ENCODE data around the gene NNAT. TPM values are rescaled to one million over a fixed set of nuclear protein-coding genes. Genes with fewer than 3 reads are reported as not detected.

Gene NNAT
- total RNA-seq, 1 donor = not detected

- DNase-seq (ENCODE audit: insufficient read length, low spot score, missing footprints) = no peak
- no peaks in the 10 kb centered on the region for H3K36me3 ChIP-seq (ENCODE audit: insufficient read depth, low read length)
- TF ChIP-seq, protein P1, sequence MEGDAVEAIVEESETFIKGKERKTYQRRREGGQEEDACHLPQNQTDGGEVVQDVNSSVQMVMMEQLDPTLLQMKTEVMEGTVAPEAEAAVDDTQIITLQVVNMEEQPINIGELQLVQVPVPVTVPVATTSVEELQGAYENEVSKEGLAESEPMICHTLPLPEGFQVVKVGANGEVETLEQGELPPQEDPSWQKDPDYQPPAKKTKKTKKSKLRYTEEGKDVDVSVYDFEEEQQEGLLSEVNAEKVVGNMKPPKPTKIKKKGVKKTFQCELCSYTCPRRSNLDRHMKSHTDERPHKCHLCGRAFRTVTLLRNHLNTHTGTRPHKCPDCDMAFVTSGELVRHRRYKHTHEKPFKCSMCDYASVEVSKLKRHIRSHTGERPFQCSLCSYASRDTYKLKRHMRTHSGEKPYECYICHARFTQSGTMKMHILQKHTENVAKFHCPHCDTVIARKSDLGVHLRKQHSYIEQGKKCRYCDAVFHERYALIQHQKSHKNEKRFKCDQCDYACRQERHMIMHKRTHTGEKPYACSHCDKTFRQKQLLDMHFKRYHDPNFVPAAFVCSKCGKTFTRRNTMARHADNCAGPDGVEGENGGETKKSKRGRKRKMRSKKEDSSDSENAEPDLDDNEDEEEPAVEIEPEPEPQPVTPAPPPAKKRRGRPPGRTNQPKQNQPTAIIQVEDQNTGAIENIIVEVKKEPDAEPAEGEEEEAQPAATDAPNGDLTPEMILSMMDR (IDR thresholded peaks at IDR 0.05; ENCODE audit: extremely low read depth, low read depth, low read length) = no peak
- no peak overlapping the region for H3K4me3 ChIP-seq (ENCODE audit: insufficient read depth, low read length)
- no peaks in the 10 kb centered on the region for H3K9me3 ChIP-seq (ENCODE audit: low read depth, low read length)
- H2AFZ ChIP-seq (ENCODE audit: low read length) = no peak overlapping the region
- H3K27me3 ChIP-seq (ENCODE audit: insufficient read depth, low read length) = no peaks in the 10 kb centered on the region
- no peaks in the 10 kb centered on the region for H3K4me1 ChIP-seq (ENCODE audit: insufficient read depth, low read length)
- no peaks in the 10 kb centered on the region for H4K20me1 ChIP-seq (ENCODE audit: insufficient read depth, low read length)
- no peak overlapping the region for H3K4me2 ChIP-seq (ENCODE audit: insufficient read depth, low read length)
- H3K79me2 ChIP-seq (ENCODE audit: insufficient read depth, low read length) = no peaks in the 10 kb centered on the region
- H3K27ac ChIP-seq (ENCODE audit: low read depth, low read length) = no peak overlapping the region
These were observed 30.2 kb upstream of the NNAT start for GRCh38 chr20:37490663-37491350.

DNA sequence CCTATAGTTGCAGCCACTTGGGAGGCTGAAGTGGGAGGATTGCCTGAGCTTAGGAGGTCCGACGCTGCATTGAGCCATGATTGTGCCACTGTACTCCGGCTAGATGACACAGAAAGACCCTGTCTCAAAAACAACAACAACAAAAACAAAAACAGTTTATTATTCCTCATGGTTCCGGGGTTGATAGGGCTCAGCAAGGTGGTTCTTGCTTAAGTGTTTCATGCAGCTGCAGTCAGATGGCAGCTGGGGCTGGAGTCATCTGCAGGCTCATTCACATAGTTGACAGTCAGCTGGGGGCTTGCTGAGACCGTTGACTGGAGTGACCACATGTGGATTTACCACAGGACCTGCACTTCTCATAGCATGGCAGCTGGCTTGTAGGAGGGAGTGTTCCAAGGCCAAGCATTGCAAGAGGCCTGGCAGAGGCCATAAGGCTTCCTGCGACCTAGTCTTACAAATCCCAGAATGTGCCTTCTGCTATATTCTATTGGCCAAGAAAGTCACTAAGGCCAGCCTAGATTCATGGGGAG lies 28.9 kb upstream of the NNAT start:
- Histone ChIP-seq H3K4me2 (ENCODE audit: insufficient read depth, low read length) (no peak overlapping the region), H3K79me2 (ENCODE audit: insufficient read depth, low read length) (no peaks in the 10 kb centered on the region), H3K27ac (ENCODE audit: low read depth, low read length) (no peak overlapping the region), H3K4me3 (ENCODE audit: insufficient read depth, low read length) (no peak overlapping the region), H3K27me3 (ENCODE audit: insufficient read depth, low read length) (no peaks in the 10 kb centered on the region), H4K20me1 (ENCODE audit: insufficient read depth, low read length) (no peaks in the 10 kb centered on the region), H3K4me1 (ENCODE audit: insufficient read depth, low read length) (no peaks in the 10 kb centered on the region), H2AFZ (ENCODE audit: low read length) (no peak overlapping the region), H3K36me3 (ENCODE audit: insufficient read depth, low read length) (no peaks in the 10 kb centered on the region), H3K9me3 (ENCODE audit: low read depth, low read length) (no peaks in the 10 kb centered on the region)
- TF ChIP-seq, protein P1 (IDR thresholded peaks at IDR 0.05; ENCODE audit: extremely low read depth, low read depth, low read length) = no peak
- no peak for DNase-seq (ENCODE audit: insufficient read length, low spot score, missing footprints)

GRCh38 chr20:37492945-37493344 lies 28.1 kb upstream of the NNAT start:
- H3K27me3 ChIP-seq (ENCODE audit: insufficient read depth, low read length) = no peaks in the 10 kb centered on the region
- H3K36me3 ChIP-seq (ENCODE audit: insufficient read depth, low read length) = no peaks in the 10 kb centered on the region
- H4K20me1 ChIP-seq (ENCODE audit: insufficient read depth, low read length) = no peaks in the 10 kb centered on the region
- no peaks in the 10 kb centered on the region for H3K9me3 ChIP-seq (ENCODE audit: low read depth, low read length)
- no peaks in the 10 kb centered on the region for H3K4me1 ChIP-seq (ENCODE audit: insufficient read depth, low read length)
- DNase-seq (ENCODE audit: insufficient read length, low spot score, missing footprints) = no peak
- TF ChIP-seq, protein P1 (IDR thresholded peaks at IDR 0.05; ENCODE audit: extremely low read depth, low read depth, low read length) = no peak
- H3K4me3 ChIP-seq (ENCODE audit: insufficient read depth, low read length) = no peak overlapping the region
- H3K27ac ChIP-seq (ENCODE audit: low read depth, low read length) = no peak overlapping the region
- no peak overlapping the region for H2AFZ ChIP-seq (ENCODE audit: low read length)
- H3K4me2 ChIP-seq (ENCODE audit: insufficient read depth, low read length) = no peak overlapping the region
- no peaks in the 10 kb centered on the region for H3K79me2 ChIP-seq (ENCODE audit: insufficient read depth, low read length)

DNA sequence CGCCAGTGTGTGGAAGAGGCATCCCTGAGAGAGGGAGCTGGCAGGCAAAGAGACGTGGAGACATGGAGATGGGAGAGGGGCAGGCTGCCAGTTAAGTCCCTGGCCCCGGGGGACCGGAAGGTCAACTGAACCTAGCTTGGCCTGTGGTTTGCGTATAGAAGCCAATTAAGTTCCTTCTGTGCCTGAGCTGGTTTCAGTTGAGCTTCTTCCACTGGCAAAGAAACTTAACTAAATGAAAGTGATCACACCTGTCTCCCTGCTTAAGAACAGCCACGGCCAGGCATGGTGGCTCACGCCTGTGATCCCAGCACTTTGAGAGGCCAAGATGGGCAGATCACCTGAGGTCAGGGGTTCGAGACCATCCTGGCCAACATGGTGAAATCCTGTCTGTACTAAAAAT lies 26.7 kb upstream of the NNAT start:
- no peak overlapping the region for H3K4me2 ChIP-seq (ENCODE audit: insufficient read depth, low read length)
- H3K4me3 ChIP-seq (ENCODE audit: insufficient read depth, low read length) = no peak overlapping the region
- no peak for DNase-seq (ENCODE audit: insufficient read length, low spot score, missing footprints)
- H3K27ac ChIP-seq (ENCODE audit: low read depth, low read length) = no peak overlapping the region
- TF ChIP-seq, protein P1 (IDR thresholded peaks at IDR 0.05; ENCODE audit: extremely low read depth, low read depth, low read length) = no peak
- H3K4me1 ChIP-seq (ENCODE audit: insufficient read depth, low read length) = peaks cover 3% of the 10 kb centered on the region
- H3K9me3 ChIP-seq (ENCODE audit: low read depth, low read length) = no peaks in the 10 kb centered on the region
- H2AFZ ChIP-seq (ENCODE audit: low read length) = no peak overlapping the region
- no peaks in the 10 kb centered on the region for H3K79me2 ChIP-seq (ENCODE audit: insufficient read depth, low read length)
- no peaks in the 10 kb centered on the region for H3K27me3 ChIP-seq (ENCODE audit: insufficient read depth, low read length)
- no peaks in the 10 kb centered on the region for H3K36me3 ChIP-seq (ENCODE audit: insufficient read depth, low read length)
- H4K20me1 ChIP-seq (ENCODE audit: insufficient read depth, low read length) = no peaks in the 10 kb centered on the region

All from osteoblast (primary cell).